Keratinocyte (primary cell): ENCODE data around the gene NDUFS7. TPM values are rescaled to one million over a fixed set of nuclear protein-coding genes. Genes with fewer than 3 reads are reported as not detected.

Experiments
- DNase-seq: peaks from one replicate; pipeline ENCODE4 v3.0.0-alpha.2; 2011; ENCODE audit warnings: low read depth, missing footprints, low spot score
- FAIRE-seq: peaks from 2 replicates; lab custom pipeline; 2011; peaks lifted over from hg19 to GRCh38; lab: Jason Lieb, UNC
- H2AFZ ChIP-seq: 2 replicates; pipeline ENCODE4 v1.6.0; 2012; ENCODE audit warnings: low read length, control low read depth, inconsistent platforms; ENCODE audit not compliant: control insufficient read depth
- H3K27ac ChIP-seq: 2 replicates; pipeline ENCODE4 v1.5.1; 2011; ENCODE audit warnings: low read length; ENCODE audit not compliant: control insufficient read depth, insufficient read depth
- H3K27me3 ChIP-seq: 3 replicates; pipeline ENCODE4 v1.6.0; 2011; ENCODE audit warnings: low read length; ENCODE audit not compliant: control insufficient read depth, insufficient read depth; ENCODE audit errors: extremely low read depth
- H3K36me3 ChIP-seq, 2 experiments: 2 replicates in 1 of 2; 3 replicates in 1 of 2; pipeline ENCODE4 v1.5.1; 2011; ENCODE audit warnings: low read length in 2 of 2, mild to moderate bottlenecking in 1 of 2; ENCODE audit not compliant: control insufficient read depth in 2 of 2, insufficient read depth in 2 of 2; ENCODE audit errors: extremely low read depth in 1 of 2
- H3K4me1 ChIP-seq: 3 replicates; pipeline ENCODE4 v1.5.1; 2011; ENCODE audit warnings: low read length; ENCODE audit not compliant: control insufficient read depth, insufficient read depth; ENCODE audit errors: extremely low read depth
- H3K4me2 ChIP-seq: 3 replicates; pipeline ENCODE4 v1.6.0; 2011; ENCODE audit warnings: low read depth, low read length; ENCODE audit not compliant: control insufficient read depth, insufficient read depth; ENCODE audit errors: extremely low read depth
- H3K4me3 ChIP-seq, 3 experiments: fragments of 200-600 bp in 1 of 3; sonication (generic) in 1 of 3; 2 replicates in 2 of 3; 3 replicates in 1 of 3; pipeline ENCODE4 v1.5.1; 2011 to 2016; ENCODE audit warnings: low read length in 3 of 3, mild to moderate bottlenecking in 3 of 3, control low read depth in 2 of 3, inconsistent platforms in 1 of 3, low read depth in 1 of 3, mixed read lengths in 1 of 3, mixed run types in 1 of 3, moderate library complexity in 1 of 3; ENCODE audit not compliant: control insufficient read depth in 2 of 3, insufficient read depth in 2 of 3; ENCODE audit errors: extremely low read depth in 1 of 3
- H3K79me2 ChIP-seq: 2 replicates; pipeline ENCODE4 v1.6.0; 2012; ENCODE audit warnings: low read length; ENCODE audit not compliant: control insufficient read depth, insufficient read depth
- H3K9ac ChIP-seq: 3 replicates; pipeline ENCODE4 v1.6.0; 2011; ENCODE audit warnings: low read length; ENCODE audit not compliant: control insufficient read depth, insufficient read depth; ENCODE audit errors: extremely low read depth
- H3K9me1 ChIP-seq: 3 replicates; pipeline ENCODE4 v1.6.0; 2011; ENCODE audit warnings: low read length; ENCODE audit not compliant: control insufficient read depth, insufficient read depth; ENCODE audit errors: extremely low read depth
- H3K9me3 ChIP-seq: 2 replicates; pipeline ENCODE4 v1.5.1; 2012; ENCODE audit warnings: low read depth, low read length; ENCODE audit not compliant: control insufficient read depth
- H4K20me1 ChIP-seq: 3 replicates; pipeline ENCODE4 v1.6.0; 2011; ENCODE audit warnings: low read length; ENCODE audit not compliant: control insufficient read depth, insufficient read depth; ENCODE audit errors: extremely low read depth
- CTCF ChIP-seq, 3 experiments: IDR thresholded peaks in 1 of 3; conservative IDR thresholded peaks in 1 of 3; optimal IDR thresholded peaks in 1 of 3; 2 replicates in 2 of 3; 3 replicates in 1 of 3; pipeline versions ENCODE3 to v1.5.1; 2011; ENCODE audit warnings: low read length in 3 of 3, mild to moderate bottlenecking in 3 of 3, moderate library complexity in 2 of 3, control low read depth in 1 of 3, inconsistent platforms in 1 of 3; ENCODE audit not compliant: insufficient read depth in 2 of 3; ENCODE audit errors: extremely low read depth in 1 of 3
- EZH2 ChIP-seq: IDR thresholded peaks from one replicate; pipeline ENCODE4 v1.6.1; 2012; ENCODE audit warnings: inconsistent platforms, mild to moderate bottlenecking, low read length, moderate library complexity
- dilution Hi-C: fragments of 300-500 bp; cut with MboI; formaldehyde crosslinking; loops from one replicate; pipeline ENCODE4 v1.7.0; 2020; ENCODE audit warnings: low sequenced_read_pairs; ENCODE audit not compliant: extremely low pct_ligation_motif_present
- polyA plus RNA-seq, 5 experiments: library from polyadenylated mRNA; depleted of rRNA in 3 of 5; stranded (reverse) in 3 of 5; stranded (forward) in 1 of 5; unstranded in 1 of 5; fragments of >200 nt; gene quantifications; 1 replicate in 1 of 5; 2 replicates in 3 of 5; 3 replicates in 1 of 5; pipeline versions ENCODE4 v1.2.1 to v1.2.3, GENCODE V29; 2011 to 2012; ENCODE audit warnings: missing spikeins in 2 of 5, low read depth in 1 of 5, low replicate concordance in 1 of 5

Gene NDUFS7
- polyA plus RNA-seq, 1 donor (not counting 4 experiments of a cell fraction or from before 2014, with no cell fraction given), result 23.2 TPM

- Histone ChIP-seq H3K27ac (no peak overlapping the region), H3K9me3 (no peaks in the 10 kb centered on the region), H3K9ac (no peak overlapping the region), H4K20me1 (no peaks in the 10 kb centered on the region), H3K4me1 (no peaks in the 10 kb centered on the region), H3K27me3 (no peaks in the 10 kb centered on the region), H3K79me2 (no peaks in the 10 kb centered on the region), H3K4me3 (no peak overlapping the region), H3K4me2 (no peak overlapping the region), H3K9me1 (no peaks in the 10 kb centered on the region), H3K36me3 (peaks cover 5 to 6% of the 10 kb centered on the region in 2 experiments), H2AFZ (no peak overlapping the region)
- no peak for FAIRE-seq
- DNase-seq, result no peak
- TF ChIP-seq CTCF (optimal IDR thresholded peaks at IDR 0.05 in 1 of 3, IDR thresholded peaks at IDR 0.05 in 1 of 3, conservative IDR thresholded peaks at IDR 0.05 in 1 of 3; ENCODE audit: extremely low read depth in 1 of 3, insufficient read depth in 2 of 3, low read length in 3 of 3), result no peak
- no peak for TF ChIP-seq EZH2
- dilution Hi-C loops, result no loop called here
Observed at GRCh38 chr19:1376415-1376805, 7.3 kb upstream of the NDUFS7 start.

GRCh38 chr19:1377176-1377964 lies 6.3 kb upstream of the NDUFS7 start:
- dilution Hi-C loops, result no loop called here
- no peak overlapping the region for H2AFZ ChIP-seq
- no peaks in the 10 kb centered on the region for H3K9me1 ChIP-seq
- H3K27ac ChIP-seq, result no peak overlapping the region
- H3K4me2 ChIP-seq, result no peak overlapping the region
- FAIRE-seq (no peak), DNase-seq (no peak)
- H3K79me2 ChIP-seq, result no peaks in the 10 kb centered on the region
- TF ChIP-seq CTCF (optimal IDR thresholded peaks at IDR 0.05 in 1 of 3, IDR thresholded peaks at IDR 0.05 in 1 of 3, conservative IDR thresholded peaks at IDR 0.05 in 1 of 3; ENCODE audit: extremely low read depth in 1 of 3, insufficient read depth in 2 of 3, low read length in 3 of 3) (no peak), EZH2 (no peak)
- peaks cover 5 to 6% of the 10 kb centered on the region in 2 experiments for H3K36me3 ChIP-seq
- H3K9ac ChIP-seq, result no peak overlapping the region
- no peaks in the 10 kb centered on the region for H3K27me3 ChIP-seq
- H3K9me3 ChIP-seq, result no peaks in the 10 kb centered on the region
- no peaks in the 10 kb centered on the region for H3K4me1 ChIP-seq
- H4K20me1 ChIP-seq, result no peaks in the 10 kb centered on the region
- H3K4me3 ChIP-seq, result no peak overlapping the region
